ENCODE results near the gene MBTPS1.
"Not testable (repeated sequence)": the region's sequence is repeated elsewhere in the genome, so short reads cannot be mapped to it uniquely, and the experiment has no call there.

Gene MBTPS1

GRCh38 chr16:84117494-84117843, 727 bp upstream of the MBTPS1 start:
- Histone ChIP-seq H3K9ac (peak overlapping the region; percentile 85), H3K36me3 (ENCODE audit: insufficient read depth) (no peaks in the 10 kb centered on the region), H3K4me1 (ENCODE audit: low read depth, poor library complexity, severe bottlenecking) (peaks cover 38% of the 10 kb centered on the region), H4K20me1 (ENCODE audit: insufficient read depth) (no peaks in the 10 kb centered on the region), H3K27me3 (ENCODE audit: insufficient read depth, low read depth) (no peaks in the 10 kb centered on the region), H3K4me3 (IDR thresholded peaks at IDR 0.05; ENCODE audit: insufficient read depth, low read depth, low read length) (peak overlapping the region; percentile 29), H3K27ac (peak overlapping the region; percentile 67), H3K4me2 (peak overlapping the region; percentile 57), H2AFZ (ENCODE audit: low read depth) (peak overlapping the region; percentile 91), H3K79me2 (ENCODE audit: insufficient read depth, low read depth) (peaks cover 38% of the 10 kb centered on the region)
- no peak for TF ChIP-seq CTCF (conservative IDR thresholded peaks at IDR 0.05; ENCODE audit: low read depth, low read length)

DNA sequence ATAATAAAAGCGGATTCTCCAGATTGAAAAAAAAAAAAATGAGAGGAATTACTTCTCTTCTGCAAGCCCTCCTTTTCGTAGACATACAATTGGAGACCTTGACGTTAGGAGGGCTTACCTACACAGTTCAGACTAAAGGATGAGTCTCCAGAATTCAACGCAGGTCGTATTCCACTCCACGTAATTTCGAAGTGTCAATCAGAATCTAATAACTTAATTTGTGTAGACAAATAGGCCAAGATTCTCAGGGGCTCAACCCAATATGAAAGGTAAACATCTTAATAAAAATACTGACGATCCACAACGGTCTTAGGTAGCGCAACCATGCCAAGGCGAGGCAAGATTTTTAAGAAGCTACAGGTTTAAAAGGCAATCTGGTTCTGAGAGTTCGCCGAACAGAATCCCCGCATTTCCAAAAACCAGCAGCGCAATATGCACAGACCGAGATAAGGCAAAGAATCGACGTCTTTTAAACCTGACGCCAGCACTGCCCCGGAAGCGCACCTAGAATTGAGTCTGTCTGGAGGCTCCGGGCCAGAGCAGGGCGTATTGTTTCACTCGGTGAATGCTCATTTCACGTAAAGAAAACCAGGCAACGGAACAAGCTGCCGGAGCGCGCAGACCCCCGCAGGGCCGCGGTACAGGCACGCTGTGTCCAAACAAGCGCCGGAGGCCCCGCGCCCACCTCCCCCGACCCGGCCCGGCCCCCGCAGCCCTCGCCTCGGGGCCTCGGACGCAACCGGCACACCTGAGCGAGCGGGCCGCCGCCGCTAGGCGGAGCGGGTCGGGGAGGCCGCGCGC, 623 bp downstream of the MBTPS1 start:
- H3K4me3 ChIP-seq (IDR thresholded peaks at IDR 0.05; ENCODE audit: insufficient read depth, low read depth, low read length): peak overlapping the region; percentile 18

DNA sequence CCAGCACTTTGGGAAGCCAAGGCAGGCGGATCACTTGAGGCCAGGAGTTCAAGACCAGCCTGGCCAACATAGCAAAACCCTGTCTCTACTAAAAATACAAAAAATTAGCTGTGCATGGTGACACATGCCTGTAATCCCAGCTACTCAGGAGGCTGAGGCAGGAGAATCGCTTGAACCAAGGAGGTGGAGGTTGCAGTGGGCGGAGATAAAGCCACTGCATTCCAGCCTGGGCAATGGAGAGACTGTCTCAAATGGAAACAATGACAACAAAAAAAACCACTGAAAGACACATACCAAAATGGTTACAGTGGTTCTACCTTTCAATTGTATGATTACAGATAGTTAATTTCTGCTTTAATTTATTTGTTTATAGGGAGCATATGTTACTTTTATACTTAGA, 4.8 kb downstream of the MBTPS1 start:
- Histone ChIP-seq H3K4me1 (ENCODE audit: low read depth, poor library complexity, severe bottlenecking) (peaks cover 70% of the 10 kb centered on the region), H3K9ac (peak overlapping the region; percentile 9; the same call in 1 of the 2 replicates), H3K4me2 (peak overlapping the region; percentile 94), H3K27ac (peak overlapping the region; percentile 70), H3K79me2 (ENCODE audit: insufficient read depth, low read depth) (peaks cover 93% of the 10 kb centered on the region)
- not testable (repeated sequence) for H2AFZ ChIP-seq (ENCODE audit: low read depth); H3K4me3 ChIP-seq (IDR thresholded peaks at IDR 0.05; ENCODE audit: insufficient read depth, low read depth, low read length); H3K36me3 ChIP-seq (ENCODE audit: insufficient read depth); H4K20me1 ChIP-seq (ENCODE audit: insufficient read depth); H3K27me3 ChIP-seq (ENCODE audit: insufficient read depth, low read depth)

More for the DNA sequence above, 623 bp downstream of the MBTPS1 start:
- no peaks in the 10 kb centered on the region for H3K27me3 ChIP-seq (ENCODE audit: insufficient read depth, low read depth)
- peaks cover 51% of the 10 kb centered on the region for H3K79me2 ChIP-seq (ENCODE audit: insufficient read depth, low read depth)
- no peak for TF ChIP-seq CTCF (conservative IDR thresholded peaks at IDR 0.05; ENCODE audit: low read depth, low read length)
- H4K20me1 ChIP-seq (ENCODE audit: insufficient read depth): no peaks in the 10 kb centered on the region
- peak overlapping the region; percentile 85 for H3K9ac ChIP-seq
- peak overlapping the region; percentile 98 for H3K4me2 ChIP-seq
- H3K36me3 ChIP-seq (ENCODE audit: insufficient read depth): no peaks in the 10 kb centered on the region
- H2AFZ ChIP-seq (ENCODE audit: low read depth): peak overlapping the region; percentile 91
- peak overlapping the region; percentile 67 for H3K27ac ChIP-seq
- peaks cover 51% of the 10 kb centered on the region for H3K4me1 ChIP-seq (ENCODE audit: low read depth, poor library complexity, severe bottlenecking)

DNA sequence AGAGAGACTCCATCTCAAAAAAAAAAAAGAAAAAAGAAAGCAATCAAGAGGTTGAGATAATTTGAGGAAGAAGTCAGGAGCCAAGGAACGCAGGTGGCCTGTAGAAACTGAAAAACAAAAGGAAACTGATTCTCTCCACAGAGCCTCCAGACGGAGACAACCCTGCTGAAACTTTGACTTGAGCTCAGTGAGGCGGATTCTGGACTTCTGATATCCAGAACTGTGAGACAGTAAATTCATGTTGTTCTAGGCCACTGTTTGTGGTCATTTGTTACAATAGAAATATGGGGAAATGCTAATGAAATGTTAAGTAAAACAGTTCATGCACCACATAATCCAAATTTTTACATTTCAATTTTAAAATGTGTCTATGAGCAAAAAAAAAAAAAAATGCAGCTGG, 5.2 kb downstream of the MBTPS1 start:
- H3K4me3 ChIP-seq (IDR thresholded peaks at IDR 0.05; ENCODE audit: insufficient read depth, low read depth, low read length): no peak overlapping the region
- no peak for TF ChIP-seq CTCF (conservative IDR thresholded peaks at IDR 0.05; ENCODE audit: low read depth, low read length)
- H3K79me2 ChIP-seq (ENCODE audit: insufficient read depth, low read depth): peaks cover 97% of the 10 kb centered on the region
- H3K27ac ChIP-seq: peak overlapping the region; percentile 70
- no peaks in the 10 kb centered on the region for H3K27me3 ChIP-seq (ENCODE audit: insufficient read depth, low read depth)
- H3K4me2 ChIP-seq: peak overlapping the region; percentile 94
- peak overlapping the region; percentile 9; the same call in 1 of the 2 replicates for H3K9ac ChIP-seq
- H3K36me3 ChIP-seq (ENCODE audit: insufficient read depth): no peaks in the 10 kb centered on the region
- H3K4me1 ChIP-seq (ENCODE audit: low read depth, poor library complexity, severe bottlenecking): peaks cover 70% of the 10 kb centered on the region
- H4K20me1 ChIP-seq (ENCODE audit: insufficient read depth): no peaks in the 10 kb centered on the region
- no peak overlapping the region for H2AFZ ChIP-seq (ENCODE audit: low read depth)

DNA sequence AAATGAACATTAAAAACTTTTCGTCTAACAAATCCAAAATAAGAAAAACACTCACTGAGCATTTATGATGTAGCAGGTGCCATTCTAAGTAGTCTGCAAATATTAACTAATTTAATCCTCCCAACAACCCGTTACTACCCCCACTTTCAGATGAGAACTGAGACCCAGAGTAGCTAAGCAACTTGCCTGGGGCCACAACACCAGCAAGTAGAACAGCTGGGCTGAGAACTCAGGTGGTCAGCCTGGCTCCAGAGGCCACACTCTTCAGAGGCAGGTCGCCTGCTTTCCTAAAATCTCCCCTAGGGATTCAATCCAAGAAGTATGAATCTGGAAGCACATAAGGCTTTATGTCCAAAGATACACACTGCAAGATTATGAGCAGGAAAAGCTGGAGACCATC, 6.2 kb downstream of the MBTPS1 start:
- no peak for TF ChIP-seq CTCF (conservative IDR thresholded peaks at IDR 0.05; ENCODE audit: low read depth, low read length)
- Histone ChIP-seq H3K4me1 (ENCODE audit: low read depth, poor library complexity, severe bottlenecking) (peaks cover 68% of the 10 kb centered on the region), H3K79me2 (ENCODE audit: insufficient read depth, low read depth) (peaks cover 98% of the 10 kb centered on the region), H2AFZ (ENCODE audit: low read depth) (no peak overlapping the region), H3K27me3 (ENCODE audit: insufficient read depth, low read depth) (no peaks in the 10 kb centered on the region), H3K4me3 (IDR thresholded peaks at IDR 0.05; ENCODE audit: insufficient read depth, low read depth, low read length) (no peak overlapping the region), H3K9ac (no peak overlapping the region; the same call in 1 of the 2 replicates), H3K4me2 (peak overlapping the region; percentile 94), H3K36me3 (ENCODE audit: insufficient read depth) (no peaks in the 10 kb centered on the region), H4K20me1 (ENCODE audit: insufficient read depth) (no peaks in the 10 kb centered on the region), H3K27ac (peak overlapping the region; percentile 70)

Measured in KMS-11 (cell line).